Hepatic stellate cell (primary cell): ENCODE data around the gene COL23A1.

Source experiments
- DNase-seq: peaks from one replicate; pipeline ENCODE4 v3.0.0; 2011; ENCODE audit warnings: low spot score

The COL23A1 gene

DNA sequence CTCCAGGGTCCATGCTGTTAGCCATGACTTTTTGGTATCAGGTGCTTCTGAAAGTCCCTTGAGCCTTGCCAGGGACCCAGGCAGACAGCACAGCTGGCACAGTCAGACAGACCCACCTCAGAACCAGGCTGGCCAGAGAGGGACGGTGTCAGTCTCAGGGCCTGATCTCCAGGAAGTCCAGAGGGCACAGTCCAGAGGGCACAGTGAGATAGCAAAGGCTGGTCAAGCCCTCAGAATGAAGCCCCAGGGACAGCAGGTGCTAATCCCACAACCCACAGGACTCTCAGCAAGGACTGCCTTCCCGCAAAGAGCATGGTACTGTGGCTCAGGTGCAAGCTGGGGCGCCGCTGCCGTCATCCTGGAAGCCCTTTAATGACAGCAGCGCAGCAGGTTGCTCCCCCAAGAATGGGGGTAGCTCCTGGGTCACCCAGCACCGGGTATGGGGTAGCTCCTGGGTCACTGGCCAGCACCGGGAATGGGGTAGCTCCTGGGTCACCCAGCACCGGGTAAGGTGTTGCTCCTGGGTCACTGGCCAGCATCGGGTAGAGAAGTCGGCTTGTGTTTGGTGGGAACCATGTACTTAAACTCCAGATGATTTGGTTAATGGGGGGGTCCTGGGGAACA lies 252.0 kb downstream of the COL23A1 start:
- no peak for DNase-seq

DNA sequence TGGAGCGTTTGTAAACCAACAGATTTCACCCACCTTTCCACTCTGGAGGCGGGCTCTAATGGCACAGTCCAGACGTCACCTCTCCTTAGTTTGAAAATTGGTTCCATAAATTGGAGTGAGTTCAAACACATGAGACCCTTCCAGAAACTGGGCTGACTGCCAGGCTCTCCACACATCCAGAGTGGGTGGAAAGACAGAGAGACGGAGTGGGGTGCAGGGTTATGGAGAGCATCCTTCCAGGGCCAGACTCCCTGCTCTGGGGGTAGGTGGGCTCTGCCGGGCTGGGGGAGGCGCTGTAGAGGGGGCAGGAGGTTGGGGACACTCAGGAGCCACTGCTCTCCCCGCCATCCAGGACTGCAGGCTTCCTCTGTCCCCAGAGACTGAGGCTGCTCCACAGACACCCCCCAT lies 252.9 kb downstream of the COL23A1 start:
- no peak for DNase-seq

DNA sequence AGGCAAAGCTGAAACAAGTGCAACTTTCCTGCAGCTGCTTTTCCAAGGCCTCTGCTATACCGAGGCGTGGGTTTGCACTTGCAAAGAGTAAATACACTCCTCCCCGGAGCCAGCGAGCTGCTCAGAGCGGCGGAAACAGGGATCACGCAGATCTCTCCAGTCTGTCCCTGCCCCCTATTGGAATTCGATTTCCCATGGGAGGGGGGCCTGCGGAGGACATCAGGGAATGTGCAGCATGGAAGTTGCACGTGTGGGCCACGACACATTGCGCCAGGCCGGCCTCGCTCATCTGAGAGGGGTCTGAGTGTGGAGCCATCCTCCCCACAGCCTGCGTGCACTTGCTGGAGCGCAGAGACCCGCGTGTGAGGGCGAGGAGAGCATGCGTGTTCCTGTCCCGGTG lies 253.3 kb downstream of the COL23A1 start:
- DNase-seq = no peak

DNA sequence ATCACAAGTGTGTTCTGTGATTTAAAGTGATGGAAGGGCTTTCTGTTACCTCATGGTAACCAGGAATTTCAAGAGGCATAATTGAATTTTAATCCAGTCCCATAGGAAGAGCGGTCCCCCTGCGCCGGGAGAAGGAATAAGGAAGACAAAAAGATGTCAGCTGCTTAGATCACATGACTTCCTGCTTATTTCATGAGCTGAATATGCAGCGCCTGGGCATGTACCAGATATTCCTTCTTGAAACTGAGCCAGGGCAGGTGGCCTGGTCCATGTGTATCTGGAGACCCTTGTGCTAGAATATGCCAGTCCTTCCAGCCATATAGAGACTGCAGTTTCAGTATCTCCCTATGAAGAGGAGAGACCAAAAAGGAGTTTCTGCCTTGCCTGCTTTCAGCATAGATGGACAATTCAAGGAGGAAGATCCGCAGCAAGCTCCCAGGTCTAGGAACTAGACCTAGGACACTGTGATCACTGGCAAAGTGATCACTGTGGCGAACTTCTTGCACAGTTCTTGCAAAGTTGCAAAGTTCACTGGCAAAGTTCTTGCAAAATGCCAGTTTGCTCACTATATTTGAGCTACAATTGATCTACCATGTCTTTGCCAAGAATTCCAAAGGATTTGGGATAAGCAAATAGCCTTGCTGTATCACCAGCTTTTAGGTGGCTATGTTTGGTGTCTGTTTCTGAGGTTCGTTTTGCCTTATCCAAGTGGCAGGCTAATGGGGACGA lies 254.7 kb downstream of the COL23A1 start:
- DNase-seq = no peak

DNA sequence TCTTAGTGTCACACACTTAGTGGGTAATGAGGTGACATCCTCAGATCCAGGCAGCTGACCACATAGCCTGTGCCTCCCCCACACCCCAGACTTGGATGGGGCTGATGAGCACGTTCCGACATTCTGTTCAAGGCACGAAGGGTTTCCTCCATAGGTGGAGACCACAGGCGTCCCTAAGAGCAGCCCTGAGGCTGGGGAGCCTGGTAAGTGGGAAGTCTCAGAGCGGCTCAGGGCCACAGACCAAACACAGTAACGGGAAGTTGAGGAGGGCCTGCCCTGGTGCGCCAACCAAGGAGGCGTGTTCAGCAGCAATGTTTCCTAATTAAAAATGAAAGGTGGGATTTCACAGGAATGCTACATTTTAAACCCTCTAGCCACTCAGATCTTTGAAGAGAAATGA lies 255.3 kb downstream of the COL23A1 start:
- DNase-seq = no peak

DNA sequence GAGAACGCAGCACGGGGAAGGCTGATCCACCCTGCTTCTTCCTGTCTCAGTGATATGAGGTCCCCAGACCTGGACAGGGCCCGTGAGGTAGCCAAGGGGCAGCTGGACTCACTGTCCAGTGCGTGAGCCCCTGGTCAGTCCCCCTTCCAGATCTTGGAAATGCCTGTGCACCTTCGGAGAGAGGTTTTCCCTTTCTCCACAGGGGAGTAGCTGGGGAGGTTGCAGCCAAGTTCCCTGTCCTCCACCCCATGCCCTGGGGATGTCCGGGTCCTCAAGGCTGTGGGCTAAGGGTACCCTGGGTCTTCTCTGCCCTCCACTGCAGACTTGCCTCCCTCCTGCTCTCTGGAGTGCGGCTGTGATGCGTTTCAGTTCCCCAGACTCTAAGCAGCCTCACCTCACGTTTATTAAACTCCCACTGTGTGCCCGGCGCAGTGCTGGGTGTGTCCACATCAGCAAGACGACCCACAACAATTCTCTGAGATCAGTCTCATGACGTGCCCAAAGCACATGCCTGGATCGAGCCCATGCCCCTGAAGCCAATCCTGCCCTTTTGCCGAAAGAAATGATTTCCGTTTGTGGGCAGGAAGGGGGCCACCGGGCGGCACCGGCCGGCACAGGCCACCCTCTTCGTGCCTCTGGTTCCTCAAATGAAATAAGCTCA lies 256.2 kb downstream of the COL23A1 start:
- DNase-seq = no peak

DNA sequence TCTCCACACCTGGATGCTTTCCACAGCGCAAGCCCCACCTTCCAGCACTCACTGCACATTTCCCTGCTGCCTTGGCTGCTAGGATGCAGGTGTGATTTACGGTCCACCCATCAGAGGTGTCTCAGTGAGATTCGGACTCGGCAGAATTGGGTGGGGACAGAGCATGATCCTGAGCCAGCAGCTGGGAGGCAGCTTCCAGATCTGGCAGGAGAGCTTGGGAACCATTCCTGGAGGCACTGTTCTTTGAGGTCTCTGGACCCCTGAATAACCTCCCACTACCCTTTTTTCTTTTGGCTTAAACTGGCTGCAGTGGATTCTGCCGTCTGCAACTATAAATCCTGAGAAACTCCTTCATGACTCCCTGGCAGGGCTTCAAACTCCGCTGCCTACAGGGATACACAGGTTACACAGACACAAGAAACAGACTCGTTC lies 258.0 kb downstream of the COL23A1 start:
- DNase-seq = no peak

DNA sequence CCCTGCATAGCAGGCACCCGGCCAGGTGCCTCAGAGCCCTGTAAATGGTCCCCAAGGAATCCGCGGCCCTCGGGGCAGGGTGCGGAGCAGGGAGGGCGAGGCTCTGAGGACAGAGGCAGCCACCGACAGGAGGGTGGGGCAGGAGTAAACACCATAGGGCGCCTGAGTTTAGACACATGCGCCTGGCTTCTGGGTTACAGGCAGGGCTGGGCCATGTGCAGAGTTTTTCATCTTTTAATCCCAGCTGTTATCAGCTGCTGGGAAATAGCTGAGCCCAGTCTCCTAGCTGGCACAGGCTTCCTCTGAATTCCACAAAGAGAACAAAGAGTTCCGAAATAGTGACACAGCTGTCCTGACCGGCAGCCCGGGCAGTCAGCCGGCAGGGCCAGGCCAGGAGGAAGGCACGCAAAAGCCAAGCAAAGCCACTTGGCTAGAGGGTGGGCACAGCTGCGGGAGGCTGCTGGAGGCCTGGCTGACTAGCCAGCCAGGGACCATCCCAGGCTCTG lies 258.6 kb downstream of the COL23A1 start:
- DNase-seq = no peak

DNA sequence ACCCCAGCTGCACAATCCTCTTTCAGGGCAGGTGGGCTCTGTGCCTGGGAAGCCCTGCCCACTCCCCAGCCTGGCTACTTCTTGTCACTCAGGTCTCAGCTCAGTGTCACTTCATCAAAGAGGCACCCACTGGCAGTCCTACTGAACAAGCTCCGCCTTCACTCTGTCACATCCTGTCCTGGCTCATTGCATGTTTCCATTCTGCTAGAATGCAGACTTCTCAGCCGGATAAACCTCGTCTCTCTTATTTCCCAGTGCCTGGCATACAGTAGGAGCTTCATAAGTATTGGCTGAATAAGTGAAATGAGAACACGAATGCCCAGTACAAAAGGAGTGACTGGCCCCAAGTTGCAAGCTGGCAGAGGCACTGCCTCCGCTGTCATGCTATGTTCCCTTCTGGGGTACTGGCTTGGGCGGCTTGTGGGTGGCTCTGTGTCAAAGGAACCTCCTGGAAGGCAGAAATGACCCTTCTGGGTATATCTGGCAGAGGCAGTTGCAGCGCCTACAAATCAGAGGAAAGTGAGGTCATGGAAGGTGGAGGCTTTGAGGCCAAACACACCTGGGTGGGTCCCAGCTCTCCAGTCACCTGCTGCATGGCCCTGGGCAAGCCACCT lies 259.3 kb downstream of the COL23A1 start:
- no peak for DNase-seq

DNA sequence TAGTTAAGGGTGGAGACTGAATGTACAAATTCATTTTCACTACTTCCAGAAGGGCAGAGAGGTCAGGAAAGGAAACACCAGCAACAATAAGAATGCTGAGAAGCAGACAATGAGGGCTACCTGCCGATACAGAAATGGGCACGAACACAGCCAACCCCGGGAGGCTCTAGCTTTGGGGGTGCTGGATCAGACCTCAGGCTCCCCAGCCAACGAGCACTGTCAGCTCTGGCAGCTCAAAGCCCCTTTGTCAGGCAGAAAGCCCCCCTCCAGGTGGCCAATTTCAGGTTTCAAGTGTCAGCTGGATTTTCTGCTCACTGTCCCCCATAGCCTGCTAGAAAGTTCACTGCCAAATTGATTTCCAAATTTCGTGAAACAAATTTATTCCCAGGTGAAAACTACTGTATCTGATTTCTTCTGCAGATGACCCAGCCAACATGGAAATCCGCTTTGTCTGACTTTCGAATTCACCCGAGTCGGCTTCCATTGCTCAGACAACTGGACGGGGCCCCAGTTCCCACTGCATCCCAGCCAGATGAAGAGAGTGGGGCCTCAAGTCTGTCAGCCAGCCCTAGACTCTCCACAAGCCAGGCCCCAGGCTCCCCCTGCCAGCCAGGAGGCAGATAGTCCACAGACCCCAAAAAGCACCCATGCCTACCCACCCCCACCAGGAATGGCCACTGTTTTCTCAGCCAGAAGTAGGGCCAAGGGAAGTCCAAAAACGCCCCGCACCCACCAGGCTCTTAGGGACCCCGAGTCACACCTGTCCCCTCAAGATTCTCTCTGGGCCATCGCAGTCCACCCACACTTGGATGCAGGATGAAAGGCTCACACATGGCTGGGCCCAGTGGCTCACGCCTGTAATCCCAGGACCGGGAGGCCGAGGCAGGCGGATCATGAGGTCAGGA lies 261.1 kb downstream of the COL23A1 start:
- no peak for DNase-seq

DNA sequence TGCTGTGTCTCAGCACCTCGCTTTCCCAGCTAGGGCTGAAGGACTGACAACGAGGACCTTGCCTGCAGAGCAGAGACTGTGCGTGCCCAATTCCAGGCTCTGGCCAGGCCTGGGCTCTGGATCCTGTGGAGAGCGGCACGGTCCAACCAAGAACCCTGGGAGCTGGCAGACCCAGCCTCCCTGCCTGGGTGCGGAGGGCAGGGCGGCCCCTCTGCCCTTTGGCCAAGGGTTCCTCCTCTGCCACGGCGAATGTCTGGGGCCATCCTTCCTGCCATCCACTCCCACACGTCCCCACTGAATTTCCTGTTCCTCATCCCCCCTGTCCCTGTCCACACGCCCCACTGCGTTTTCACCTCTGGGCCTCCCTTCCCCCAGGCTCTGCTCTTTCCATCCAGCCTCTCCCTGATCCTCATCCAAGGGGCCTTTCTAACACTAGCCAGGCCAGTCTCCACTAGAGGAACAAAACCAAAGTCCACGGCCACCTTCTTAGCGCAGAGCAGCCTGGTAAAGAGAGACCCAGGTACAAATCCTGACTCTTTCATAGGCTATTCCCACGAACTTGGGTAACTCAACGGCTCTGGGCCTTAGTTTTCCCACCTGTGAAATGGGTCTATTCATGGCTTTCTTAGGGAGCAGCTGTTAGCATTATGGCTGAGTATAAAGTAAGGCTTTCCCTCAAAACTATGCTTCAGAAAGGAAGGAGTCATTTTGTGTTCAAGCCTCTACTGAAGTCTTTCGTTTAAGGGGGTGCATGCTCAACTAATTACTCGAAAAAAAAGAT lies 262.1 kb downstream of the COL23A1 start:
- DNase-seq = no peak

DNA sequence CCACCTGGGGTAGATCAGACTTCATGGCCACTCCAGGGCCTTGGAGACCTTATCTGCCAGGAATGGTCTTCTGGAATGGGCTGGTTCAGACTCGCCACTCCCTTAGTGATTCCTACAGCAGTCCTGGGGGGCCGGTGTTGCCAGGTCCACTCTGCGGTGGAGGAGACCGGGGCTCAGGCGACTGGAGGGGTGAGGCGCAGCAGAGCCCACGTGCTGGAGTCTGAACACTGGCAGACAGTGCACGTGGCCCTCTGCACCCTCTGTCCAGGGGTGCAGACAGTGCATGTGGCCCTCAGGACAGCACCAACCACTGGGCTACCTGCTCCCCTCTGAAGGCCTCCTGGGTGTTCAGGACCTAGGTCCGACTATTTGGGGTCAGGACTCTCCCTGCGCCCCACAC lies 262.7 kb downstream of the COL23A1 start:
- no peak for DNase-seq

DNA sequence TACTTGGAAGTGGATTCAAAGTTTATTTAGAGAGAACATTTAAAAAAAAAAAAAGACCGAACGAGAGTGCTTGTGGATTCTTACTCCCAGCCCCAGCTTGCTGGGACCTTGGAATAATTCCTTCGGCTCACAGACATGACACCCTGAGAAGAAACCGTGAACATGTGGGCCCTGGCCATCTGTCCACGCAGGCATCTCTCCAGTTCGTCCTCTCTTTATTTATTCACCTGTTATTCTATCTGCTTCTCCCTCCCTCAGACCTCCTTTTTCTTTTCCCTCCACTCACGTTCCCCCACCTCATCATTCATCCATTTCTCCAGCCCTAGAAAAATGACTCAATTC lies 263.8 kb downstream of the COL23A1 start:
- DNase-seq = no peak

DNA sequence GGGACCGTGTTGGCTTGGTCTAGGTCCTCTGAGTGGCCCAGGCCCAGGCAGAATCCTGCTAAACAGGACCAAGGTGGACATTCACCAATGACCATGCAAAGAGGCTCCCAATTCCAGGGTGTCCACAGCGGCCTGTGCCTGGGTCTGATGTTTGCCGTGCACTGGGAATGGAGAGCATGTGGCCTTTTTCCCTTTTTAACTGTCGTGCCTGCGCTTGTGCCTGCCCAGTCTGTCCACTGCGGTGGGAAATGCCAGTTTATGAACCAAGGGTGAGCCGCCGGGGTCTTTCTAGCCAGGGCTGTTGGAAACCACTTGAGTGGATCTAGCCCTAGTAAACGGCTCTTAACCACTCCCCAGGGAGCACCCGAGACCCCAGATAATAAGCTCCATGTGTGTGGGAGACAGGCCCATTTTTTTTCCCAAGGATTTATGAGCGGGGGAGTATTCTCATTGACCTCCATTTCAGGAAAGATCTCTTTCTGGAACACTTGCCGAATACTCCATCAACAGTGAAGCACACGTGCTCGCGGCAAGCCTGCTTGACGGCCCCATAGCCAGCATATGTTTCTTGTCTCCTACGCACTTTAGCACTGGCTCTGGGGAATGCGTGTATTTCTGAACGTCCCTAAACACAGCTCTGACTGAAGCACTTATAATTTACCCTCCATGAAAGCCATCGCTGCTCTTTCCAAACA lies 264.4 kb downstream of the COL23A1 start:
- no peak for DNase-seq

DNA sequence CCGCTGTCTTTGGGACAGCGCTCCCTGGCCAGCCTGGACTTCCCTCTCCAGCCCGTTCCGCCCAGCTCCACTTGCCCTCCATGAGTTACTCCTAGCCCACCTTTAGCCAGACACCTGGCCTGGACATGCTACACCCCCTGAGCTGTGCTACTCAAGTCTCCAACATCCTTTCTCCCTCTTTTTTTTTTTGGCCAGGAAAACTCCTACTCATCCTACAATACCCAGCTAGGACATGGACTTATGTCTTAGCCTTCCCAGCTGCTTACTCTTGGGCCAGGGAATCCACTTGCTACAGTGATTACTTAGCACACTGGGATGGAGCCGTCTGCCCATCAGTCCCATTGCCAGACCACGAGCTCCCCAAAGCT lies 264.9 kb downstream of the COL23A1 start:
- DNase-seq = no peak

DNA sequence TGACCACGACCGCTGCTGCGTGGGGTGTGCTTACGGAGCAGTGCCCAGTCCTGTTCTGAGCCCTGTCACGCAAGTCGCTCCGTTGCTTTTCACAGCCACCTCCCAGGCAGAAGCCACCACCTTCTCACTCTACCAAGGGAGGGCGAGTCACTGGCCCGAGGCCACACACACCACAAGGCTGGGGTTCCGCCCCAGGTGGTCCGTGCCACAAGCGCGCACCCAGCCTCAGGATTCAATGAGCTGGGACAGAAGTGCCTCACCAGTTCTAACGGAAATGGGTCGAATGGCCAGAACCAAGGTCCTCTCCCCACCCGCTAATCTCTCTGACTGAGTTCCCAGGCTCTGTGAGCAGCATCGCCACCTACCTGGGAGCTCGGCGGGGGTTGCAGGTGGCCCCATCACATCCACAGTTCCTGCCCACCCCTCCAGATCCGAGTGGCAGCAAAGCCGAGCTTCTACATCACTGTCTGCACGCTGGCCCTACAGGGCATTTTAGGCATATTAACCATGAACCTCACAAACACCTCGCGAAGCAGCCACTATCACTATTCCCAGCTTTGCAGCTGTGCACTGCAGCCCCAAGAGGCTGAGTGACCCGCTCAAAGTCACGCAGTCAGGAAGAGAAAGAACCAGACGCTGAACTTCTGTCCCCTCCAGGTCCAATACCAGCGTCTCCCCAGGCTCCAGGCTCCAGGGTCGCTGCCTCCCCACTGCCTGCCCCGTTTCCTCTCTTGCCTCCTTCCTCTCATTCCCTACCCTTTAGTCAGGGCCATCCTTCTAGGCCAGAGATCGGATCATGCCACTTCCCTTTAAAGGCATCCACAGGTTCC lies 265.5 kb downstream of the COL23A1 start:
- no peak for DNase-seq

DNA sequence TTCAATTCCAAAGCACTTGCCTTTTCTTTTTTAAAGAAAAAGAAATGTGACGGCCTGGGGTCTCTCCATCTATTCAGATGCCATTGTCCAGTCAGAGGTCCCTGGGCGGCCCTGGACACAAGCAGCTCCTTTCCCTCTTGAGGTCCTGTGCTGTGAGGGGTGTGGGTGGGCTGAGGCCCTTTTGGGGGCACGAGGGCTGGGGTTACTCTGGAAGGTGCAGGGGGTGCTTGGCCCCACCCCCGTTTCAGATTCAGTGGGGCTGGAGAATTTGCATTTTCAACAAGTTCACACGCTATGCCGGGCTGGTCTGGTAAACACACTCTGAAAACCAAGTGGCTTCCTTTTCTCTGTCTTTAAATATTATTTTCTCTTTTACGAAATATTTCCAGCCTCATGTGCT lies 266.2 kb downstream of the COL23A1 start:
- DNase-seq = no peak

DNA sequence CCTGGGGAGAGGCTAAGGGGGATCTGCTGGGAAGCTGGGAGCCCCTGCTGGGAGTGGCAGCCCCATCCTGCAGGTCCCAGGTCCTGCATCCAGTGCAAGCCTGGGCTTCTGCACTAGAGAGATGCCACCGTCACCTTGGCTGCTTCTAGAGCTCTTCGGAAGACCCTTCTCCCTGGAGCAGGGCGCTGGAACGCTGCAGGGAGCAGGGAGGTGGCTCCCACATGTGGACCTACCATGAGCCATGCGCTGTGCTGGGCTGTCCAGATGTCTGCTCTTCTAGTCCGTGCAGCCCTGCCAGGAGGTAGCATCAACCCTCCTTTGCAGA lies 266.7 kb downstream of the COL23A1 start:
- no peak for DNase-seq

DNA sequence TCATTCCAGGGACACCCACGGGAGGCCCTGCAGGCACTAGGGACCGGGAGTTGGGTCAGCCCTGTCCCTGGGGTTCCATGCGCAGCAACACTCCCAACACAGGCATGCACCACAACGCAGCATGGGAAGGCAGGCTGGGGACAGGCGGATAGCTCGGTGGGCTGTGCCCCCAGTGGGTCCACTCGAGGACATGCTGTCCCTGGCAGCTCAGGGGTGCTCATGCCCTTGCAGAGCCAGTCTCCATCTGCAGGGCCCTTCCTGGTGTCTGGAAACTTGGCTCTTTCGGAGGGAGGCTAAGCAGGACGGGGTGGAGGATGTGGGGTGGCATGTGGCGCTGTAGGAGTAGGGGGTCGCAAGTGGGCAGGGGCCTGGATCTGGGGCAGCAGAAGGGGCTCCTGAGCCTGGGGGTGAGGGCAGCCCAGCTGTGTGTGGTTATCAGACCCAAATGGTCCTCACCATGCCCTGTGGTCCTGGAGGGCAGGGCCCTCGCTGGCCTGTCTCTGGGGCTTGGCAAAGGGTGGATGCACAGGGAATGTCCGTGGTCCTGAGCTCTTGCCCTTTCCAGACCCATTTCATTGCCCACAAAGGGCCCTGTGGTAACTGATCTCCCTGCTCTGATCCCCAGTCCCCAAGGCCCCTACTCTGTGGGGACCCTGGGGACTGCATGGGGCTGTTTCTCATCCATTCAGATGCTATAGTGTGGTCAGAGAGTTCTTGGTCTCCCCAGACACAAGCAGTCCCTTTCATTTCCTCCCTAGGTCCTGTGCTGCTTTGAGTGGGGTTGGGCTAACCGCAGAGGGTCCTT lies 267.3 kb downstream of the COL23A1 start:
- DNase-seq = no peak
